ENCODE data around the gene SLC9A7.
"Not testable (repeated sequence)": the region's sequence is repeated elsewhere in the genome, so short reads cannot be mapped to it uniquely, and the experiment has no call there.

Gene SLC9A7

DNA sequence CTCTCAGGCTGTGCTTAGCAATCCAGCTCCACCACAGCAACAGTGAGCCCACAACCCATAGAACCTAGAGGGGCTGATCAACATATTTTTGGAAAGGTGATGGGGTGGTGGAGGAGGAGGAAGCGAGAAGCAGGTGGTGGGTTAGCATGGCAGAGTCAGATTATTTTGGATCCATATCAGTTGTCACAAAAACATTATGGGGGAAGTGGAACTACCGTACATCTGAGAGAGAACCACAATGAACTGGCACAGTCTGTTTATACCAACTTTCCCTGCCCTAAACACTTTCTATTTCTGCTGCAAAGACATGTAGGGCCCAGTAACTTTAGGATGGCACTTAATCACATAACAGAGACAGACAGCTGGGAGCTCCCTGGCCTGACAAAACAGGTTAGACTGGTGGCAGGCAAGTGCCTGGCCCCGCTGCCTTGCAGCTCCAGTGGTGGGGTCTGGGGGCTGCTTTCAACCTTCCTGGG, 4.3 kb downstream of the SLC9A7 start:
- DNase-seq (ENCODE audit: low read depth, low spot score): no peak

DNA sequence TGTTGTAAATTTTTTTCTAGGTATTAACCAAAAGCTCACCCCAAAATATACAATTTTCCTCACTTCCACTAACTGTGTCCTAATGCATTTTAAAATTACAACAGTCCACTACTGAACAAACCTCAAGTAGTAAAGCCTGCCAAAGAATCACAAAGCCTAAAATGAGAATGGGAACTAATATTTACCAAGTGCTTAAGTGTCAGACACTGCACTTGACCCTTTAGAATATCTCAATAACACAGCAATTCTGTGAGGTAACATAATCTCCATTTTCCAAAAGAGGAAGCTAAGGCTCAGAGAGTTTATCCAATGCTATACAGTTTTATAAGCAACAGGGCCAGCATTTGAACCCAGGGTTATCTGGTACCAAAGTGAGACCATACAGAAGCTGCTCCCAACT, 4.9 kb downstream of the SLC9A7 start:
- no peak for DNase-seq (ENCODE audit: low read depth, low spot score)

DNA sequence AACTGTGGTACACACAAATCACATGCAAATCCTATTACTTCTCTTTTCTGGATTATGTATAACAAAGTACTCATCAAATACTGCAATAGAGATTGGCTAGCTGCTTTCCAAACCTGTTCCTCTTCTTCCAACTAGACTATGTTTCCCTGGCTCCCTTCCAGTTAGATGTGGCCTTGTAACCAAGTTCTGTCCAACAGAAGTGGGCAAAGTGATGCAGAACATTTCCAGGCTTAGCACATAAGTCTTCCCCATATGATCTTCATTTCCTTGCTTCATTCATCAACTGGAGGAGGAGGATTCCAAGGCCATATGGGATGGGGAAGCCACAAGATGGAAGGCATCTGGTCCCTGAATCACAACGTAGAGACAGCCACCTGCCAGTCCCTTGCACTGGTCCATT, 8.0 kb downstream of the SLC9A7 start:
- no peak for DNase-seq (ENCODE audit: low read depth, low spot score)

DNA sequence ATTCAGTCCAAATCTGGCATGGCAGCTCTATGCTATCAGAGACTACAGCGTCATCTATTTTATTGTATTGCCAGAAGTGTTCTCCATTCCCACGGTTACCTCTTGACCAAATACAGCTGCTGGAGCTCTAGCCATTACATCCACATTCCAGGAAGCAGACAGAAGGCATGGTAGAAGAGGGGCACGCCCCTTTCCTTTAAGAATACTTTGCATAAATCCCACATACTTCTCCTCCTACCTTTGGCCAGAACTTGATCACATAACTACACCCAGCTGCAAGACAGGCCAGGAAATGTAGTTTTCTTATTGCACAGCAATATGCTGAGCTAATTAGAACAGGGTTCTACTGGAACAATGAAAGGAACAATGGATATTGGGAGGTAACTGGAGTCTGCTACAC, 14.9 kb downstream of the SLC9A7 start:
- DNase-seq (ENCODE audit: low read depth, low spot score): no peak

DNA sequence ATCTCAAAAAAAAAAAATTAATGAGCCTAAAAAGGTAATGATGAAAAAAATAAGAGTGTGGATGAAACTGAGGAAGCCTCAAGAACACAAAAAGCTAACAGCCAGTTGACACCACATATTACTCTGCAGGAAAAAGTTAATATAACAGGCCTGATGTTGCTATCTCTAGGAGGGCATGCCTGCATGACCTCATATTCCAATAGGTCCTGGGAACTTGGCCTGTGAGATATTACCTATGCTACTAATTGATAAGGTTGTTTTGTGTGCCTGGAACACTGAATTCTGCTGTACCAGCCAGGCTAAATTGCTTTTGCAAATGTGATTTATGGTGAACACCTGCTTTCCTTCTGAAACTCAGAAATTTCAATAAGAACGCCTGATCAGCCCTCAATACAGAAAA, 15.9 kb downstream of the SLC9A7 start:
- DNase-seq (ENCODE audit: low read depth, low spot score): no peak

DNA sequence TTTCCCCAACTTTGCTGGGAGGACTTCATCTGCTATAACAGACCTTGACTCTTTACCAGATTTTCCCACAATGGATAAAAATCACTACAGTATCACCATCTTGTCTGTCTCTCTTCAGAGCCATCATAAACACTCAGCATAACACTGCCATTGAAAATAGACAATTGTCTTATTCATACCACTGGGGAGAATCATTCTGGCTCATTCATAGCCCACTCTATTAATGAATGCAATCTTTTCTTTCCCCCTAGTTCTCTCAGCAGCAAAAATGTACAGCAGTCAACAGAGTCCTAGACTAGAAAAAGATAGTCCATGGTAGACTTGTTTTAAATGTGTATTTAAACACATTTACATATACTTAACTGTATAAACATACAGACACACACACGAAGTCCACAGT, 19.2 kb downstream of the SLC9A7 start:
- DNase-seq (ENCODE audit: low read depth, low spot score): no peak

DNA sequence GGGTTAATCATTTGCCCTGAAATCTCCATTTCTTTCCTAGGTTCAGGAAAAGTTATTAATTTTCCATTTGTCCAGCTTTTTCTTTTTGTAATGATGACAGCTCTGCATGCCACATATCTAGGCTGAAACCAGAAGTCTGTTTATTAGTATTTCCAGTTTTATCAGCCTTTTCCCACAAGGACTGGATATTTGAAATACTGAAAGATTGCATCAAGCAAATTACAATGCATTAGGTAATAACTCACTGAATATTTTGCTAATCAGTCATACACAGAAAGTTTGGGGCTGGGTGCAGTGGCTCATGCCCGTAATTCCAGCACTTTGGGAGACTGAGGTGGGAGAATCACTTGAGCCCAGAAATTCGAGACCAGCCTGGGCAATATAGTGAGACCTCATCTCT, 21.5 kb downstream of the SLC9A7 start:
- DNase-seq (ENCODE audit: low read depth, low spot score): peak; percentile 13

DNA sequence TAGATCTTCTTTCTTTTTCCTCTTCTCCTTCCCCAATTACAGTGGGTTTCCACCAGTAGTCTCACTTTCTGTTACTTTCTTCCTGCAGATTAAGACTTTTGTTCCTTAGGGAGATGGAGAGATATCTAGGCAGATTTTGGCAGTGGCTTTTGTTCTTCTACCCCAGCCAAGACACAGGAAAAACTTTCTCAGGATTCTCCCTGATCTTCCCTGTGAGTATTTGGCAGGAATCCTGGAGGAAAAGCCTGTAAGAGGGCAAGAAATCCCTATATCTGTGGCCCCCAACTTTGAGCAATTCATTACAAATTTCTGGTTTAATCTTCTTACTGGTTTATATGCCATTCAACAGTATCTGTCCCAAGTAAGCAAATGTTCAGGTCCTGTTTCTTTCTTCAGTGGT, 21.9 kb downstream of the SLC9A7 start:
- DNase-seq (ENCODE audit: low read depth, low spot score): no peak

GRCh38 chrX:46735622-46736021, 23.3 kb downstream of the SLC9A7 start:
- DNase-seq (ENCODE audit: low read depth, low spot score): no peak

GRCh38 chrX:46733226-46733625, 25.7 kb downstream of the SLC9A7 start:
- DNase-seq (ENCODE audit: low read depth, low spot score): no peak

DNA sequence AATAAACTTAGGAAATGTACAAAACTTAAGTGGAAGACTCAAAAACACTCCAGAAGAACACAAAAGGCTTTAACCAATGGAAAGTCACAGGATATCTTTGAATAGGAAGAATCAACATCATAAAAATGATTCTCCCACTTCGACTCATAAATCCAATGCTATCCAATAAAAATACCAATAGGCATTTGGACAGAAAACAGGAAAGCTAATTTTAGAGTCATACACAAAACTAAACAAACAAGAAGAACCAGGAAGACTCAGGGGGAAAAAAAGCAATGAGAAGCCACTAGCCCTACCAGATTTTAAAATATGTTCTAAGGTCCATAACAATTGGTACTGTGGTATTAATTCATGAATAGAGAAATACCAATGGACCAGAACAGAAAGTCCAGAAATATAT, 28.2 kb downstream of the SLC9A7 start:
- DNase-seq (ENCODE audit: low read depth, low spot score): no peak

DNA sequence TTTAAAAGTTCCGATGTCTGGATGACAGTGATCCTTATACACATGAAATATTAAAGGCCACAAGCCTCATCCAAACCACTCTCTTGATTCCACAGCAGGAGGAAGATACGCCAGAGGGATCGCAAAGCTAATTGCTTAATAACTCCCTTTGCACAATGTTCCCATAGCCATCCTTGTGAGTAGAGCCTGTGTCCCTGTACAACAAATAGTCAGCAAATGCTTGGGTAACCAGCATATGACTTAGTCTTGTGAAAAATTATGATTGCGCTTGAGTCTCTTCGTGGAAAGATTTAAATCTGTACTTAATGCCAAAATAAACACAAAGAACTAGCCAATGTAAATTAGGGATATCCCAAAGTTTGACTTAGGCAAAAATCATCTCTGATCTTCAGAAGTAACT, 31.5 kb downstream of the SLC9A7 start:
- DNase-seq (ENCODE audit: low read depth, low spot score): no peak

DNA sequence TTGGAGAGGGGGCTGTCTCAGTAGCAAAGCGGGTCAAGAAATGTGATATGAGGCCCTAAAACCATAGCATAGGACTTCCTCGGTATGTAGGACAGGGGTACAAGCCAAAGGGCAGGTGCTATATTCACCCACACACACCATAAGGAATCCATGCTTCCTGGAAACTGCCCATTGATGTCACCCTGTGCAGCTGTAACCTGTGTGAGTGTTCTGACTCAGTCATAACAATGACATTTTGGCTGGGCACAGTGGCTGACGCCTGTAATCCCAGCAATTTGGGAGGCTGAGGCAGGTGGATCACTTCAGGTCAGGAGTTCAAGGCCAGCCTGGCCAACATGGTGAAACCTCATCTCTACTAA, 35.4 kb downstream of the SLC9A7 start:
- DNase-seq (ENCODE audit: low read depth, low spot score): not testable (repeated sequence)

DNA sequence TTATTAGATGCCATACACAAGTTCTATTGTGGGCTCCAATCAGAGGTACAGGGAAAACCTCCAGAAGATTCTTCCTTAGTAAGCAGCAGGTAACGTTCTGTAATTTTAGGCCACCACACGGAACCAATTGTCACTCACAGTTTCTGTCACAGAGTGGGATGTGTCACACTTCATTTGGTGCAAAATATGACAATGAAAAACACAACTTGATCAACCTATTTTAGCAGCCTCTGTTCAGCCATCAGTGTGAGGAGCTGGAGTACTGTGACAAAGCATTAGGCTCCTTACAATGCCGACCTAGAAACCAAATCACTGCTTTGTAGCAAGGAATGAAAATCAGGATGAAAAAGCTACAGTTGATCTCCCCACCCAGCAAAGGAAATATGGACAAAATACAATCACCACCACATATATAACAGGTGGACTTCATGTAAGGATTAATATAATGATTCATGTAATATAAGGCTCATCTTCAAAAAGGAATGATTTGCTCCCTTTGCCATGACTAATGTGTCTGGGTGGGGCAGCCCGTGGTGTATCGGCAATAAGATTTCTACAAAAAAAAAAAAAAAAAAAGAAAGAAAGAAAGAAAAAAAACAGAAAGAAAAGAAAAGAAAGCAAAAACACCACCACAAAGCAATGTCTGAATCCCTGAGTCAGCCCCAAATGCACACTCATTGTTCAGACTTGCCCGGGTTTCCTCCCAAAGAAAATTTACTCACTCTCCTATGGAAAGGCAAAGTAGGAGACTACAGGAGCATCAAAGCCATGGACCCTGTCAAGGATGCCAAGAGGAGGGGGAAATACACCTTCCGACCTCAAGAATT, 36.0 kb downstream of the SLC9A7 start:
- peak; percentile 29 for DNase-seq (ENCODE audit: low read depth, low spot score)

DNA sequence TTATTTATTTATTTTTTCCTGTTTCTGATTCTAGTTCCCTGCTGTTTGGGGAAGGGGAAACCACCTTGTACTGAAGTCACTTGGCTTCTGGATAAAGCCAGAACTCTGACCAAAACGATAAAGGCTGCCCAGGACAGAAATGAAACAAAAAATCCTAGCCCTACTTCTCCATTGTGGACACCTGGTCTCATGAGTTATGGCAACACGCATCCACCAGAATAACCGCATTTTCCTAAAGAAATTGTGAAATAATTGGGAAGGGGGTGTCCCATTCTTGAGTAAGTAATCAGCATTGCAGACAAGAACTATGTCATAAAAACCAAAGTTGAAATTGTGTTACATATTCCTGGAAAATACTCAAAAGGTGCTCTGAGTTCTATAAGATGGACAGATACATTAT, 42.1 kb downstream of the SLC9A7 start:
- no peak for DNase-seq (ENCODE audit: low read depth, low spot score)

- no peak for DNase-seq (ENCODE audit: low read depth, low spot score)
Observed at GRCh38 chrX:46715997-46716396, 42.9 kb downstream of the SLC9A7 start.

- no peak for DNase-seq (ENCODE audit: low read depth, low spot score)
Observed at GRCh38 chrX:46715530-46715929, 43.4 kb downstream of the SLC9A7 start.

DNA sequence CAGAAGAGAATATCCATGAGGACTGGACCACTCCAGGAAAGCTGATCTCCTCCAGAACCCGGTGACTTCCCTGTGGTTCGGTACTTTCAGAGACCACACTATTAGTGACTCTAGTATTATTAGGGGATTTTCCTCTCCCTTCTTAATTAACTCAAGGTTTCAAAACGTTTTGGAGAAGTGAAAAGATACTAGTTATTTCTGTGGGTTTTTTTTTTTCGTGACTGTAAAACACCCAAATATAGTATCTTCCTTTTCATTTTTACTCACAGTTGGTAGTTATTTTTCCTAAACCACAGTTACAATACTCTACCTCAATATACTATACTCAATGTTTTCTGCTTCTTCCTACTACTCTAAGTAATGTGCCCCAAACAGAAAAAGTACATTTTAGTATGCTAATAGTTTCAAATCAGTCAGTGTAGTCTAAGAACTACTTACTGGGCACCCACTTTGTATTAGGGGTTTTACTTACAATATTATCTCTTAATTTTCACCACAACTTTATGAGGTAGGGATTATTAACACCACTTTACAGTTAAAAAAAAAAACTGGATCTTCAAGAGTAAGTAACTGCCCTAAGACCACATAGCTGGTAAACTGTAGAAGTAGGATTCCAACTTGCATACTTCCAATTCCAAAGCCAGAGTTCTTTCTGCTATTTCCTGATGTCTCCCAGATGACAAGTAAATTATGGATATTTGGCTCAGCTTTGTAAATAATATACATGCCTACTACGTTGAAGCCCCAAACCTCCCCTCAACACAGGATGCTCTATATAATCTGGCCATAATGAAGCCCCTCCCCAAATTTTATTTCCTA, 45.0 kb downstream of the SLC9A7 start:
- DNase-seq (ENCODE audit: low read depth, low spot score): no peak

GRCh38 chrX:46712764-46713163, 46.2 kb downstream of the SLC9A7 start:
- no peak for DNase-seq (ENCODE audit: low read depth, low spot score)

DNA sequence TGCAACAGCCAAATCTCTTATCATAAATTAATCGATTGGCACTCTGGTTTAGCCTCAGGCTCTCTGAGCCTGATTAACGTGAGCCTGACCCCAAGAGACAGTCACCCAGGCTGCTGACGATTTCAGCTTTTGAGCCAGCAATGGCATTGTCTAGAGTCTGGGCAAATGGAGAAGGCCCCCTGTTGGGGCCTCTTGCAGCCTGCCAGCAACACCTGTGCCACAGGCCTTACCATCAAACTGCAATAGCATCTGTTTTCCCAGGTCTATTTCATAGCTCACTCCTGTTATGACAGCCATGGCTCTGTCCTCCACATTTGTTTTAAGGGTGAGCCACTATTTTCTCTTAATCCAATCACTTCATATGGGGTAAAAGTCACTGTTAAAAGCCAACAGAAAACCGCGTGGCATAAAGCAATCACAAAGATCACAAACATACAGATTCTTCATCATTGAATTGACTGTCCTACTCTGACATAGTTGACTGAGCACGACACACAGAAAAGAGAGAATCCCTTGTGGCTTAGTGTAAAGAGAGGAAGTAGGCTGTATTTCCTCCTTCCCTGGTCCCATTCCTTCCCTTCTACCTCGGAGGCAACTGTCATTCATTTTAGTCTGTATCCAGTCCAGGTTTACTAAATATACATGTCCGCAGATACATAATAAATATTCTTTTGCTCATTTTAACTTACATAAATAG, 47.8 kb downstream of the SLC9A7 start:
- DNase-seq (ENCODE audit: low read depth, low spot score): no peak

DNA sequence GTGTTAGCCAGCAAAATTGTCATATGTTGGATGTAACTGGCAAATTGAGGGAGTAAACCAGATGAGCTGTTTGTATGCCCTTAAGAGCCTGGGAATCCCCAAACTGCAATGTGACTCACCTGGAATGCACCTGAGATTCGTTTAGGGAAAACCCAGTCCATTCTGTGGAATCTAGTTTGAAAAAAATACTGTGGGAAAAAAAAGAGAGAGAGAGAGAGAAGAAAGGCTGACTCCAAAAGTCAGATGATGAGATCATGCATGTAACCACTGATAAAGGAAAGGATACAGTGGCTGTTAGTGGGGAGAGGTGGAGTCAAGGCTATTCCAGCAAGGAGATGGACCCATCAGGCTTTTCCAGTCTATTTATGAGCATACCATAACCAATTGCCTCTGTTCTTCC, 48.5 kb downstream of the SLC9A7 start:
- DNase-seq (ENCODE audit: low read depth, low spot score): peak; percentile 22

- no peak for DNase-seq (ENCODE audit: low read depth, low spot score)
Observed at GRCh38 chrX:46707274-46707965, 51.5 kb downstream of the SLC9A7 start.

Data from astrocyte of the hippocampus (primary cell).